ENCODE measurements around the gene SPI1. TPM values are rescaled to one million over a fixed set of nuclear protein-coding genes. Genes with fewer than 3 reads are reported as not detected.

Gene SPI1
- total RNA-seq, 3 donors from 2014 or later (not counting 1 experiment from before 2014, with no cell fraction given) = 15.0 to 65.4 (median 55.4) TPM

DNA sequence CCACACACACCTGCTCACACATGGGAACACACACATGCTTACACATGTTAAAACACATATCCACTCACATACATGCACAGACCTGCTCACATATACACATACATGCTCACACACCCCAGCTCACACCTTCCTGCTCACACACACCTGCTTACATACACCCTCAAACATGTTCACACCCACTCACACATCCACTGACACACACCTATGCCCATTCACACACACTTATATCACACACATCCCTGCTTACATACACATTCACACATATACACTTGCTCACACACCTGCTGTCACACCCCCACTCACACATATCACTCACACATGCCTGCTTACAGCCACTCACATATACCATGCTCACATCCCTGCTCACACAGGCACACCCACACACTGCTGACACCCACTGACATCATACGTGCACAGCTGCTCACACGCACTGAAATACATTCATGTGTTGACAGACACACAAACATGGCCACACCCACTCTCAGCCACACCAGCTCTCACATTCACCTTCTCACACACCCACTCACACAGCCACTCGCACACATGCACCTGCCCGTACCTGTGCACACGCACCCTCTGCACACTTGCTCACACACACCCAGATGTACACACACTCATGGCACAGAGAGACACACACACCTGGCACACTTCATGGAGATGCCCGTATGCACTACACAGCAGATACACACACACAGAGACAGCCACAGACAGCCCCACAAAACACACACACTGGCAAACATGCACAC lies 20.2 kb downstream of the SPI1 start:
- Mint-ChIP-seq H3K27ac (no peak overlapping the region), H3K36me3 (no peaks in the 10 kb centered on the region), H3K4me1 (peaks cover 6 to 15% of the 10 kb centered on the region in 2 donors), H3K4me3 (no peak overlapping the region), H3K27me3 (ENCODE audit: low read depth in 2 of 2) (no peaks in the 10 kb centered on the region), H3K9me3 (no peaks in the 10 kb centered on the region)
- TF ChIP-seq, protein P1, sequence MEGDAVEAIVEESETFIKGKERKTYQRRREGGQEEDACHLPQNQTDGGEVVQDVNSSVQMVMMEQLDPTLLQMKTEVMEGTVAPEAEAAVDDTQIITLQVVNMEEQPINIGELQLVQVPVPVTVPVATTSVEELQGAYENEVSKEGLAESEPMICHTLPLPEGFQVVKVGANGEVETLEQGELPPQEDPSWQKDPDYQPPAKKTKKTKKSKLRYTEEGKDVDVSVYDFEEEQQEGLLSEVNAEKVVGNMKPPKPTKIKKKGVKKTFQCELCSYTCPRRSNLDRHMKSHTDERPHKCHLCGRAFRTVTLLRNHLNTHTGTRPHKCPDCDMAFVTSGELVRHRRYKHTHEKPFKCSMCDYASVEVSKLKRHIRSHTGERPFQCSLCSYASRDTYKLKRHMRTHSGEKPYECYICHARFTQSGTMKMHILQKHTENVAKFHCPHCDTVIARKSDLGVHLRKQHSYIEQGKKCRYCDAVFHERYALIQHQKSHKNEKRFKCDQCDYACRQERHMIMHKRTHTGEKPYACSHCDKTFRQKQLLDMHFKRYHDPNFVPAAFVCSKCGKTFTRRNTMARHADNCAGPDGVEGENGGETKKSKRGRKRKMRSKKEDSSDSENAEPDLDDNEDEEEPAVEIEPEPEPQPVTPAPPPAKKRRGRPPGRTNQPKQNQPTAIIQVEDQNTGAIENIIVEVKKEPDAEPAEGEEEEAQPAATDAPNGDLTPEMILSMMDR (IDR thresholded peaks at IDR 0.05) = no peak
- ATAC-seq (no peak), DNase-seq (no peak)
- Histone ChIP-seq H3K27me3 (ENCODE audit: control insufficient read depth, insufficient read depth, low read length) (no peaks in the 10 kb centered on the region), H3K4me1 (ENCODE audit: control insufficient read depth, insufficient read depth, low read length) (peaks cover 24% of the 10 kb centered on the region), H3K4me3 (ENCODE audit: low read length) (no peak overlapping the region), H3K9me3 (ENCODE audit: control insufficient read depth, insufficient read depth, low read length) (no peaks in the 10 kb centered on the region), H3K27ac (ENCODE audit: low read length) (no peak overlapping the region), H3K36me3 (ENCODE audit: control insufficient read depth, insufficient read depth, low read length) (no peaks in the 10 kb centered on the region)
- intact Hi-C loops (cut with micrococcal nuclease) = no loop called here
- 96% methylated on average over 6 of the region's 6 CpGs for WGBS (ENCODE audit: insufficient coverage)

DNA sequence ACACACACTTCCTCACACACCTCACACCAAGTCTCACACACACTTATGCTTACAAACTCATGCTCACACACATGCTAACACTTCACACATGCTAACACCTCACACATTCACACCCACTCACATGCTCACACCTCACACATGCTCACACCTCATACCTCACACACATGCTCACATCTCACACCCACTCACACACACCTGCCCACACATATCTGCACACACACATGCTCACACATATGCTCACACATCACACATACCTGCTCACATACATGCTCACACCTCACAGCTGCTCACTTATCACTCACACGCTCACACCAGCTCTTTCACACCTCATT lies 21.4 kb downstream of the SPI1 start:
- Mint-ChIP-seq H3K9me3 (no peaks in the 10 kb centered on the region), H3K27ac (no peak overlapping the region), H3K36me3 (no peaks in the 10 kb centered on the region), H3K4me3 (no peak overlapping the region), H3K27me3 (ENCODE audit: low read depth in 2 of 2) (no peaks in the 10 kb centered on the region), H3K4me1 (peaks cover 6 to 15% of the 10 kb centered on the region in 2 donors)
- intact Hi-C loops (cut with micrococcal nuclease) = no loop called here
- TF ChIP-seq, protein P1 (IDR thresholded peaks at IDR 0.05) = no peak
- DNase-seq = no peak
- ATAC-seq = no peak
- H3K36me3 ChIP-seq (ENCODE audit: control insufficient read depth, insufficient read depth, low read length) = no peaks in the 10 kb centered on the region
- H3K4me3 ChIP-seq (ENCODE audit: low read length) = no peak overlapping the region
- H3K27me3 ChIP-seq (ENCODE audit: control insufficient read depth, insufficient read depth, low read length) = no peaks in the 10 kb centered on the region
- no peak overlapping the region for H3K27ac ChIP-seq (ENCODE audit: low read length)
- H3K4me1 ChIP-seq (ENCODE audit: control insufficient read depth, insufficient read depth, low read length) = peaks cover 24% of the 10 kb centered on the region
- H3K9me3 ChIP-seq (ENCODE audit: control insufficient read depth, insufficient read depth, low read length) = no peaks in the 10 kb centered on the region
- WGBS (ENCODE audit: insufficient coverage) = 82% methylated on average over 1 of the region's 1 CpG

DNA sequence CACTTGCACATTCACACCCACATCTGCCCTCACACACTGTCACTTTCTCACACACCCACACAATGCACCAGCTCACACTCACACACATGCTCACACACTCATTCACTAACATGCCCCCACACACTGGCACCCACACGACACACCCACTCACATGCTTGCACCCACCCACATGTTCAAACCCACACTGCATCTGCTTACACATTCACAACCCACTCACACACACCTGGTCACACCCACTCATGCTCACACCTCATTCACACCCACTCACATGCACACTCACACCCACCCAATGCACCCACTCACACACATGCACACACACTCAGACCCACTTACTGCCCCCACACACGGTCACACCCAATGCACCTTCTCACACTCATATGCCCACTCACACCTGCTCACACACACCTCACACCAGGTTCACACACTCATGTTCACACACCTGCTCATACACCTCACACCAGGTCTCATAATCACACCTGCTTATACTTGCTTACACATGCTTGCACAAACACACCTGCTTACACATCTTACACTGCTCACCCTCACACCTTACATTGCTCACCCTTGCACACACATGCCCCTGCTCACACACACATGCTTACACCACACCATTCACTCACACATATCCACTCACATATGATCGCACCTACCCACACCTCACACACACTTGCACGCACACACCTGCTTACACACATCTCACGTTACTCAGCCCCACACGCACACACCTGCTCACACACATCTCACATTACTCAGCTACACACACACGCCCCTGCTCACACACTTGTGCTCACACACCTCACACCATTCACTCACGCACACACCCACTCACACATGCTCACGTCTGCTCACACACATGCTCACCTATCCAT lies 22.0 kb downstream of the SPI1 start:
- H3K9me3 ChIP-seq (ENCODE audit: control insufficient read depth, insufficient read depth, low read length) = no peaks in the 10 kb centered on the region
- no peak for ATAC-seq
- no peaks in the 10 kb centered on the region for H3K9me3 Mint-ChIP-seq
- TF ChIP-seq, protein P1 (IDR thresholded peaks at IDR 0.05) = no peak
- no peak overlapping the region for H3K27ac ChIP-seq (ENCODE audit: low read length)
- H3K36me3 ChIP-seq (ENCODE audit: control insufficient read depth, insufficient read depth, low read length) = no peaks in the 10 kb centered on the region
- no peak overlapping the region for H3K4me3 ChIP-seq (ENCODE audit: low read length)
- H3K27ac Mint-ChIP-seq = no peak overlapping the region
- H3K27me3 ChIP-seq (ENCODE audit: control insufficient read depth, insufficient read depth, low read length) = no peaks in the 10 kb centered on the region
- peaks cover 6 to 15% of the 10 kb centered on the region in 2 donors for H3K4me1 Mint-ChIP-seq
- intact Hi-C loops (cut with micrococcal nuclease) = no loop called here
- no peak overlapping the region for H3K4me3 Mint-ChIP-seq
- no peak for DNase-seq
- H3K36me3 Mint-ChIP-seq = no peaks in the 10 kb centered on the region
- 87% methylated on average over 9 of the region's 9 CpGs for WGBS (ENCODE audit: insufficient coverage)
- peaks cover 23% of the 10 kb centered on the region for H3K4me1 ChIP-seq (ENCODE audit: control insufficient read depth, insufficient read depth, low read length)
- H3K27me3 Mint-ChIP-seq (ENCODE audit: low read depth in 2 of 2) = no peaks in the 10 kb centered on the region

Data from natural killer cell (primary cell).